H1 (cell line): ENCODE measurements around the gene DHRS3. TPM values are rescaled to one million over a fixed set of nuclear protein-coding genes. Genes with fewer than 3 reads are reported as not detected.

Experiments used
- CTCF ChIA-PET: fragments of 300-600 bp; sonication (Branson Sonifier 250); formaldehyde crosslinking; loops from one replicate; lab custom pipeline; 2021; ENCODE audit not compliant: partially characterized antibody; lab: Charles Lee
- POLR2A ChIA-PET: fragments of 300-600 bp; sonication (Branson Sonifier 250); formaldehyde crosslinking; loops from one replicate; lab custom pipeline; 2021; ENCODE audit warnings: inconsistent platforms; ENCODE audit not compliant: partially characterized antibody; lab: Charles Lee
- DNase-seq, 2 experiments: peaks; one replicate each; pipeline versions ENCODE4 v3.0.0 to v3.0.0-alpha.2; 2010 to 2022; ENCODE audit warnings: low spot score in 2 of 2, low read depth in 1 of 2, mixed read lengths in 1 of 2
- FAIRE-seq: peaks from 2 replicates; lab custom pipeline; 2011; peaks lifted over from hg19 to GRCh38; lab: Jason Lieb, UNC
- H2AFZ ChIP-seq: 2 replicates; pipeline ENCODE4 v1.8.1; 2012; ENCODE audit warnings: low read length, inconsistent platforms
- H2AK5ac ChIP-seq: 2 replicates; pipeline ENCODE4 v1.6.1; 2013; ENCODE audit warnings: low read depth, low read length
- H2BK120ac ChIP-seq: replicated peaks from 2 replicates; pipeline ENCODE3; 2013; ENCODE audit warnings: low read depth, low read length, inconsistent platforms
- H2BK12ac ChIP-seq: 2 replicates; pipeline ENCODE4 v1.6.1; 2013; ENCODE audit warnings: low read depth, low read length
- H2BK15ac ChIP-seq: 2 replicates; pipeline ENCODE4 v1.6.1; 2013; ENCODE audit warnings: low read length
- H2BK20ac ChIP-seq: 2 replicates; pipeline ENCODE4 v1.6.1; 2013; ENCODE audit warnings: low read length
- H2BK5ac ChIP-seq: 2 replicates; pipeline ENCODE4 v1.6.1; 2013; ENCODE audit warnings: low read depth, low read length
- H3K14ac ChIP-seq: 2 replicates; pipeline ENCODE4 v1.6.1; 2013; ENCODE audit warnings: inconsistent platforms; ENCODE audit not compliant: insufficient read length
- H3K18ac ChIP-seq: 2 replicates; pipeline ENCODE4 v1.6.1; 2013; ENCODE audit warnings: low read length; ENCODE audit errors: extremely low read depth
- H3K23ac ChIP-seq: 2 replicates; pipeline ENCODE4 v1.6.1; 2013; ENCODE audit warnings: inconsistent platforms; ENCODE audit not compliant: insufficient read length
- H3K23me2 ChIP-seq: 2 replicates; pipeline ENCODE4 v1.6.1; 2013; ENCODE audit warnings: low read depth, low read length
- H3K27ac ChIP-seq: 2 replicates; pipeline ENCODE4 v1.6.1; 2011; ENCODE audit warnings: low read depth, low read length, inconsistent platforms
- H3K27me3 ChIP-seq, 4 experiments: replicated peaks in 1 of 4; 1 replicate in 1 of 4; 2 replicates in 3 of 4; pipeline versions ENCODE4 v1.6.1 to v1.8.1; 2011 to 2013; ENCODE audit warnings: low read length in 3 of 4, mild to moderate bottlenecking in 3 of 4, inconsistent platforms in 2 of 4, mixed read lengths in 2 of 4, moderate library complexity in 1 of 4; ENCODE audit not compliant: control insufficient read depth in 3 of 4, insufficient read depth in 3 of 4; ENCODE audit errors: extremely low read depth in 1 of 4
- H3K36me3 ChIP-seq, 4 experiments: 2 replicates each; pipeline versions ENCODE4 v1.6.1 to v1.8.1; 2011 to 2013; ENCODE audit warnings: mild to moderate bottlenecking in 4 of 4, low read length in 3 of 4, moderate library complexity in 2 of 4, control low read depth in 1 of 4, inconsistent platforms in 1 of 4; ENCODE audit not compliant: insufficient read depth in 4 of 4, control insufficient read depth in 2 of 4
- H3K4ac ChIP-seq: replicated peaks from 2 replicates; pipeline ENCODE3; 2013; ENCODE audit warnings: low read length, low read depth, mixed read lengths, inconsistent platforms; ENCODE audit not compliant: insufficient read length
- H3K4me1 ChIP-seq, 4 experiments: replicated peaks in 1 of 4; 1 replicate in 1 of 4; 2 replicates in 3 of 4; pipeline versions ENCODE4 v1.6.1 to v1.8.1; 2011 to 2013; ENCODE audit warnings: low read length in 3 of 4, inconsistent platforms in 2 of 4, mixed read lengths in 1 of 4; ENCODE audit not compliant: insufficient read depth in 4 of 4, control insufficient read depth in 3 of 4
- H3K4me2 ChIP-seq, 2 experiments: 2 replicates each; pipeline versions ENCODE4 v1.6.1 to v1.8.1; 2011 to 2013; ENCODE audit warnings: low read depth in 2 of 2, low read length in 2 of 2, control low read depth in 1 of 2, inconsistent platforms in 1 of 2, mild to moderate bottlenecking in 1 of 2; ENCODE audit not compliant: insufficient read depth in 1 of 2
- H3K4me3 ChIP-seq, 4 experiments: fragments of 200-600, 300-600 bp in 1 of 4; sonication (generic), shearing (Covaris generic), sonication (Bioruptor Twin) in 1 of 4; 2 replicates each; pipeline versions ENCODE4 v1.5.1 to v1.8.1; 2011 to 2016; ENCODE audit warnings: low read length in 4 of 4, low read depth in 3 of 4, control low read depth in 2 of 4, inconsistent platforms in 2 of 4, mild to moderate bottlenecking in 2 of 4, mixed read lengths in 1 of 4, moderate library complexity in 1 of 4; ENCODE audit not compliant: insufficient read depth in 2 of 4; ENCODE audit errors: extremely low read depth in 1 of 4
- H3K56ac ChIP-seq: replicated peaks from 2 replicates; pipeline ENCODE3; 2013; ENCODE audit warnings: low read depth, mild to moderate bottlenecking, mixed read lengths, low read length, inconsistent platforms; ENCODE audit not compliant: insufficient read length
- H3K79me1 ChIP-seq: 2 replicates; pipeline ENCODE4 v1.6.1; 2013; ENCODE audit warnings: low read depth, low read length, control low read depth
- H3K79me2 ChIP-seq, 2 experiments: 2 replicates each; pipeline versions ENCODE4 v1.6.1 to v1.8.1; 2012 to 2013; ENCODE audit warnings: low read length in 2 of 2, mild to moderate bottlenecking in 2 of 2, inconsistent platforms in 1 of 2; ENCODE audit not compliant: insufficient read depth in 2 of 2, control insufficient read depth in 1 of 2
- H3K9ac ChIP-seq, 4 experiments: replicated peaks in 1 of 4; 1 replicate in 1 of 4; 2 replicates in 3 of 4; pipeline versions ENCODE4 v1.6.1 to v1.8.1; 2011 to 2013; ENCODE audit warnings: low read depth in 3 of 4, low read length in 3 of 4, control low read depth in 2 of 4, mild to moderate bottlenecking in 2 of 4, moderate library complexity in 2 of 4, inconsistent platforms in 1 of 4; ENCODE audit errors: extremely low read depth in 1 of 4
- H3K9me3 ChIP-seq, 2 experiments: 2 replicates each; pipeline versions ENCODE4 v1.6.1 to v1.8.1; 2012 to 2013; ENCODE audit warnings: mild to moderate bottlenecking in 2 of 2, moderate library complexity in 2 of 2, control low read depth in 1 of 2, inconsistent platforms in 1 of 2, low read depth in 1 of 2, low read length in 1 of 2, mixed read lengths in 1 of 2; ENCODE audit not compliant: insufficient read depth in 2 of 2
- H4K20me1 ChIP-seq, 2 experiments: replicated peaks in 1 of 2; 2 replicates each; pipeline versions ENCODE3 to v1.8.1; 2011 to 2013; ENCODE audit warnings: inconsistent platforms in 2 of 2, low read length in 2 of 2, mild to moderate bottlenecking in 1 of 2; ENCODE audit not compliant: insufficient read depth in 2 of 2, control insufficient read depth in 1 of 2
- H4K5ac ChIP-seq: 2 replicates; pipeline ENCODE4 v1.6.1; 2013; ENCODE audit warnings: low read length, low read depth, mixed read lengths, inconsistent platforms; ENCODE audit not compliant: insufficient read length
- H4K8ac ChIP-seq: 2 replicates; pipeline ENCODE4 v1.8.0; 2013; ENCODE audit warnings: mild to moderate bottlenecking, moderate library complexity, low read length, inconsistent platforms; ENCODE audit not compliant: insufficient read depth; ENCODE audit errors: extremely low read depth
- H4K91ac ChIP-seq: replicated peaks from 2 replicates; pipeline ENCODE3; 2013; ENCODE audit warnings: low read length, mixed read lengths, inconsistent platforms; ENCODE audit not compliant: insufficient read length
- ATF2 ChIP-seq: IDR thresholded peaks from 2 replicates; pipeline ENCODE4 v1.6.1; 2012; ENCODE audit warnings: low read length, inconsistent platforms
- KDM4A ChIP-seq: IDR thresholded peaks from one replicate; pipeline ENCODE4 v1.7.1; 2012; ENCODE audit warnings: low read depth, mild to moderate bottlenecking, moderate library complexity, low read length, inconsistent platforms; ENCODE audit not compliant: severe bottlenecking
- POLR2AphosphoS5 ChIP-seq: IDR thresholded peaks from 2 replicates; pipeline ENCODE4 v1.6.1; 2011; ENCODE audit warnings: low read depth, low read length
- RNF2 ChIP-seq: fragments of 200-900, 300-1000 bp; sonication (generic); IDR thresholded peaks from 2 replicates; pipeline ENCODE4 v1.7.1; 2016; ENCODE audit warnings: borderline replicate concordance, low read depth, mild to moderate bottlenecking, antibody characterized with exemption, low read length; ENCODE audit not compliant: poor library complexity, severe bottlenecking; ENCODE audit errors: missing control alignments
- SIN3A ChIP-seq, 2 experiments: IDR thresholded peaks in 1 of 2; conservative IDR thresholded peaks in 1 of 2; 2 replicates each; pipeline ENCODE4 v1.6.1; 2011 to 2012; ENCODE audit warnings: low read length in 2 of 2, improper control_type of control experiment in 1 of 2, low read depth in 1 of 2, mild to moderate bottlenecking in 1 of 2
- SIX5 ChIP-seq: IDR thresholded peaks from 2 replicates; pipeline ENCODE4 v1.6.1; 2011; ENCODE audit warnings: mild to moderate bottlenecking, low read depth, low read length
- USF2 ChIP-seq: IDR thresholded peaks from 2 replicates; pipeline ENCODE4 v1.6.1; 2011; ENCODE audit warnings: low read length, improper control_type of control experiment
- WGBS, 2 experiments: shearing (Covaris generic) in 1 of 2; methylation state at CpG; one replicate each; pipeline versions ENCODE4 v1.1.6 to v1.1.7; 2013 to 2015; ENCODE audit warnings: low lambda C conversion rate in 2 of 2, mixed read lengths in 2 of 2, inconsistent platforms in 1 of 2, low coverage in 1 of 2, missing lambda C conversion rate in 1 of 2; ENCODE audit not compliant: insufficient replicate concordance in 2 of 2, insufficient coverage in 1 of 2, insufficient read length in 1 of 2; ENCODE audit errors: extremely low coverage in 1 of 2, missing lambda C conversion rate in 1 of 2; 5-methylcytosine and 5-hydroxymethylcytosine counted together
- polyA plus RNA-seq, 7 experiments: library from polyadenylated mRNA; depleted of rRNA in 3 of 7; stranded (reverse) in 5 of 7; unstranded in 2 of 7; fragments of >200 nt in 5 of 7; fragments of 200-250 nt in 2 of 7; gene quantifications; 1 replicate in 5 of 7; 2 replicates in 1 of 7; 4 replicates in 1 of 7; pipeline versions ENCODE4 v1.2.1 to v1.2.3, GENCODE V29; 2011 to 2013; ENCODE audit warnings: missing spikeins in 2 of 7, mixed read lengths in 2 of 7
- total RNA-seq: library from RNA; stranded (reverse); fragmentation: NEBNext Ultra II Directional; extraction: Animal tissue kit (Norgen Biotek cat#: 25700); gene quantifications from 2 replicates; pipeline ENCODE4 v1.2.1, GENCODE V29; 2021

DHRS3 gene
- total and polyA plus RNA-seq, 2 of the 8 experiments (the other 6 are each of a cell fraction or from before 2014, with no cell fraction given), result 32.5 to 36.4 TPM

- Histone ChIP-seq H3K4ac (no peak overlapping the region), H3K18ac (no peak overlapping the region), H2BK20ac (no peak overlapping the region), H2BK12ac (no peak overlapping the region), H4K5ac (no peak overlapping the region), H3K27ac (no peak overlapping the region), H4K20me1 (no peaks in the 10 kb centered on the region), H3K23ac (no peak overlapping the region), H3K27me3 (no peaks in the 10 kb centered on the region), H4K91ac (no peak overlapping the region), H2BK120ac (no peak overlapping the region), H4K8ac (no peak overlapping the region), H2BK5ac (no peak overlapping the region), H3K56ac (no peak overlapping the region), H3K9ac (no peak overlapping the region), H3K36me3 (no peaks in the 10 kb centered on the region; a peak in 2 of 8 replicates), H3K4me3 (no peak overlapping the region), H3K14ac (no peak overlapping the region), H3K4me1 (peaks cover 0 to 2% (median 0%) of the 10 kb centered on the region in 4 experiments; a peak in 1 of 7 replicates), H2BK15ac (no peak overlapping the region), H3K4me2 (no peak overlapping the region), H2AK5ac (no peak overlapping the region), H3K9me3 (no peaks in the 10 kb centered on the region), H3K79me2 (no peaks in the 10 kb centered on the region), H3K23me2 (no peaks in the 10 kb centered on the region), H2AFZ (no peak overlapping the region), H3K79me1 (no peaks in the 10 kb centered on the region)
- FAIRE-seq (no peak), DNase-seq (no peak)
- ChIA-PET CTCF (interaction anchor here (1.2 kb wide), 1 partner anchor 14 kb away, joined by 3 read pairs; no protein-coding TSS in a partner anchor), POLR2A (no interaction called here)
- 80% methylated on average over 5 of the region's 5 CpGs; no CpG with 5 or more reads in 1 of the 2 experiments for WGBS, 2 experiments
- TF ChIP-seq SIN3A (conservative IDR thresholded peaks at IDR 0.05 in 1 of 2, IDR thresholded peaks at IDR 0.05 in 1 of 2; ENCODE audit: low read depth in 1 of 2, low read length in 2 of 2) (no peak), ATF2 (no peak), SIX5 (no peak), USF2 (no peak), POLR2AphosphoS5 (no peak), KDM4A (no peak), RNF2 (no peak)
Observed at GRCh38 chr1:12521096-12521495, 96.9 kb downstream of the DHRS3 start.
